Stimulated activated CD4-positive, alpha-beta T cell treated with anti-CD3 and anti-CD28 coated beads, Interleukin-1b, Interleukin-23, amount 100 ng/mL, for 1 hour (primary cell): ENCODE measurements around the gene MPDZ.
"Not testable (repeated sequence)": the region's sequence is repeated elsewhere in the genome, so short reads cannot be mapped to it uniquely, and the experiment has no call there.

Experiments
- DNase-seq, 2 donors: peaks; one replicate each; pipeline ENCODE4 v3.0.0-alpha.2; 2020; ENCODE audit warnings: low read depth in 2 of 2

The MPDZ gene

GRCh38 chr9:13267743-13268142 is 11.7 kb downstream of the MPDZ start:
- no peak for DNase-seq

GRCh38 chr9:13266167-13266566 is 13.3 kb downstream of the MPDZ start:
- DNase-seq, result no peak

- no peak for DNase-seq
These were observed 14.7 kb downstream of the MPDZ start for GRCh38 chr9:13264788-13265187.

GRCh38 chr9:13263511-13263910 is 16.0 kb downstream of the MPDZ start:
- DNase-seq, result no peak

GRCh38 chr9:13252852-13253251 is 26.6 kb downstream of the MPDZ start:
- DNase-seq, result no peak

GRCh38 chr9:13244181-13244580 is 35.3 kb downstream of the MPDZ start:
- DNase-seq, result no peak

GRCh38 chr9:13241283-13241682 is 38.2 kb downstream of the MPDZ start:
- DNase-seq, result no peak

GRCh38 chr9:13239660-13240059 is 39.8 kb downstream of the MPDZ start:
- DNase-seq, result no peak

GRCh38 chr9:13239208-13239607 is 40.3 kb downstream of the MPDZ start:
- DNase-seq, result no peak

GRCh38 chr9:13234932-13235331 is 44.6 kb downstream of the MPDZ start:
- no peak for DNase-seq

- DNase-seq, result no peak
These were observed 51.1 kb downstream of the MPDZ start for GRCh38 chr9:13228431-13228830.

GRCh38 chr9:13224366-13224765 is 55.1 kb downstream of the MPDZ start:
- DNase-seq, result no peak

GRCh38 chr9:13222733-13223132 is 56.8 kb downstream of the MPDZ start:
- not testable (repeated sequence) for DNase-seq

GRCh38 chr9:13221741-13222140 is 57.8 kb downstream of the MPDZ start:
- DNase-seq, result no peak

- DNase-seq, result no peak
These were observed 58.7 kb downstream of the MPDZ start for GRCh38 chr9:13220837-13221236.

GRCh38 chr9:13215791-13216554 is 63.5 kb downstream of the MPDZ start:
- no peak for DNase-seq

- no peak for DNase-seq
These were observed 65.5 kb downstream of the MPDZ start for GRCh38 chr9:13213998-13214397.

- DNase-seq, result no peak
These were observed 66.2 kb downstream of the MPDZ start for GRCh38 chr9:13213337-13213736.

- no peak for DNase-seq
These were observed 69.2 kb downstream of the MPDZ start for GRCh38 chr9:13210306-13210705.

GRCh38 chr9:13209498-13209897 is 70.0 kb downstream of the MPDZ start:
- DNase-seq, result no peak

GRCh38 chr9:13205824-13206223 is 73.7 kb downstream of the MPDZ start:
- DNase-seq, result no peak

GRCh38 chr9:13190040-13190439 is 89.5 kb downstream of the MPDZ start:
- DNase-seq, result no peak

GRCh38 chr9:13189362-13189761 is 90.1 kb downstream of the MPDZ start:
- DNase-seq, result no peak

- no peak for DNase-seq
These were observed 92.7 kb downstream of the MPDZ start for GRCh38 chr9:13186774-13187173.
